IMR-90 (cell line): Measurements from ENCODE around the gene EIF4A2. TPM values are rescaled to one million over a fixed set of nuclear protein-coding genes. Genes with fewer than 3 reads are reported as not detected.

Experiments
- ATAC-seq: fragments of 200-7000 bp; cut with Tn5 transposase; 2 replicates; pipeline ENCODE4 v1.9.1; 2020; ENCODE audit warnings: low read depth, mild to moderate bottlenecking, moderate library complexity
- BruUV-seq: library from RNA; stranded (reverse); fragments of 400-500 nt; replicated peaks from 2 replicates; lab custom pipeline; 2021; lab: Mats Ljungman, UMichigan
- CTCF ChIA-PET: fragments of 300-600 bp; formaldehyde crosslinking; extraction: SDS; loops from one replicate; lab custom pipeline; 2021; ENCODE audit warnings: antibody characterized with exemption; lab: Yijun Ruan, JAX
- POLR2A ChIA-PET: fragments of 300-600 bp; sonication (Branson Sonifier 250); formaldehyde crosslinking; loops from one replicate; lab custom pipeline; 2022; ENCODE audit warnings: antibody characterized with exemption; ENCODE audit not compliant: unreplicated experiment; lab: Charles Lee
- DNase-seq: peaks from one replicate; pipeline ENCODE4 v3.0.0; 2013
- H2AFZ ChIP-seq: replicated peaks from 2 replicates; pipeline ENCODE3; 2013; ENCODE audit warnings: low read length, mild to moderate bottlenecking; ENCODE audit not compliant: poor library complexity
- H2AK5ac ChIP-seq: 2 replicates; pipeline ENCODE4 v1.6.1; 2013; ENCODE audit warnings: low read depth, low read length, inconsistent platforms
- H2AK9ac ChIP-seq: replicated peaks from 2 replicates; pipeline ENCODE3; 2013; ENCODE audit warnings: mild to moderate bottlenecking, low read depth, low read length, moderate library complexity; ENCODE audit not compliant: poor library complexity
- H2BK120ac ChIP-seq: 2 replicates; pipeline ENCODE4 v1.6.1; 2013; ENCODE audit warnings: low read depth, low read length, inconsistent platforms
- H2BK15ac ChIP-seq: 3 replicates; pipeline ENCODE4 v1.6.1; 2013; ENCODE audit warnings: low read depth, low read length, inconsistent platforms
- H2BK20ac ChIP-seq: 2 replicates; pipeline ENCODE4 v1.6.1; 2013; ENCODE audit warnings: low read depth, mild to moderate bottlenecking, inconsistent platforms, low read length, moderate library complexity
- H2BK5ac ChIP-seq: 2 replicates; pipeline ENCODE4 v1.6.1; 2013; ENCODE audit warnings: mild to moderate bottlenecking, low read depth, low read length, inconsistent platforms; ENCODE audit not compliant: poor library complexity, severe bottlenecking
- H3K14ac ChIP-seq: replicated peaks from 2 replicates; pipeline ENCODE4 v1.6.1; 2013; ENCODE audit warnings: low read depth, low read length, inconsistent platforms
- H3K18ac ChIP-seq: 2 replicates; pipeline ENCODE4 v1.6.1; 2013; ENCODE audit warnings: low read depth, low read length, control low read depth
- H3K23ac ChIP-seq: 2 replicates; pipeline ENCODE4 v1.6.1; 2013; ENCODE audit warnings: low read depth, low read length, inconsistent platforms
- H3K27ac ChIP-seq: 2 replicates; pipeline ENCODE4 v1.5.1; 2013; ENCODE audit warnings: mild to moderate bottlenecking, control low read depth, low read length; ENCODE audit not compliant: insufficient read depth
- H3K27me3 ChIP-seq: 2 replicates; pipeline ENCODE4 v1.6.1; 2013; ENCODE audit warnings: low read length; ENCODE audit not compliant: control insufficient read depth, insufficient read depth
- H3K36me3 ChIP-seq: 2 replicates; pipeline ENCODE4 v1.6.1; 2013; ENCODE audit warnings: low read length, mixed read lengths; ENCODE audit not compliant: control insufficient read depth, insufficient read depth
- H3K4ac ChIP-seq: 2 replicates; pipeline ENCODE4 v1.6.1; 2013; ENCODE audit warnings: low read depth, low read length, inconsistent platforms
- H3K4me1 ChIP-seq: 2 replicates; pipeline ENCODE4 v1.6.1; 2013; ENCODE audit warnings: low read length, mixed read lengths; ENCODE audit not compliant: control insufficient read depth, insufficient read depth
- H3K4me2 ChIP-seq: 2 replicates; pipeline ENCODE4 v1.6.1; 2013; ENCODE audit warnings: low read depth, mild to moderate bottlenecking, control low read depth, low read length, moderate library complexity
- H3K4me3 ChIP-seq: 2 replicates; pipeline ENCODE4 v1.5.1; 2013; ENCODE audit warnings: low read depth, mild to moderate bottlenecking, control low read depth, low read length, moderate library complexity; ENCODE audit not compliant: insufficient read depth
- H3K56ac ChIP-seq: 2 replicates; pipeline ENCODE4 v1.6.1; 2013; ENCODE audit warnings: low read length, inconsistent platforms; ENCODE audit not compliant: insufficient read depth; ENCODE audit errors: extremely low read depth
- H3K79me1 ChIP-seq, 2 experiments: 2 replicates each; pipeline ENCODE4 v1.6.1; 2013; ENCODE audit warnings: low read length in 2 of 2, inconsistent platforms in 1 of 2, low read depth in 1 of 2
- H3K9ac ChIP-seq: 2 replicates; pipeline ENCODE4 v1.6.1; 2013; ENCODE audit warnings: low read depth, low read length, control low read depth
- H3K9me1 ChIP-seq: 2 replicates; pipeline ENCODE4 v1.6.1; 2013; ENCODE audit warnings: low read length, inconsistent platforms; ENCODE audit not compliant: insufficient read depth
- H3K9me3 ChIP-seq: 2 replicates; pipeline ENCODE4 v1.6.1; 2013; ENCODE audit warnings: low read length; ENCODE audit not compliant: control insufficient read depth, insufficient read depth
- H4K20me1 ChIP-seq: 2 replicates; pipeline ENCODE4 v1.6.1; 2013; ENCODE audit warnings: low read length, inconsistent platforms; ENCODE audit not compliant: insufficient read depth
- H4K5ac ChIP-seq: 2 replicates; pipeline ENCODE4 v1.6.1; 2013; ENCODE audit warnings: mild to moderate bottlenecking, low read depth, low read length, control low read depth
- H4K8ac ChIP-seq, 2 experiments: 2 replicates each; pipeline ENCODE4 v1.6.1; 2013; ENCODE audit warnings: low read depth in 2 of 2, low read length in 2 of 2, control low read depth in 1 of 2, inconsistent platforms in 1 of 2
- H4K91ac ChIP-seq: 2 replicates; pipeline ENCODE4 v1.6.1; 2013; ENCODE audit warnings: low read depth, low read length, inconsistent platforms; ENCODE audit not compliant: insufficient read depth
- CHD1 ChIP-seq: IDR thresholded peaks from 2 replicates; pipeline ENCODE4 v1.6.1; 2012; ENCODE audit warnings: low read depth, low read length, improper control_type of control experiment
- MAFK ChIP-seq: IDR thresholded peaks from 2 replicates; pipeline ENCODE4 v1.6.1; 2012; ENCODE audit warnings: low read depth, low read length, improper control_type of control experiment
- MXI1 ChIP-seq: IDR thresholded peaks from 2 replicates; pipeline ENCODE4 v1.6.1; 2012; ENCODE audit warnings: low read depth, mild to moderate bottlenecking, low read length, moderate library complexity, borderline replicate concordance
- NFE2L2 ChIP-seq: fragments of 150-350 bp; IDR thresholded peaks from 2 replicates; pipeline ENCODE4 v1.6.1; 2016; ENCODE audit warnings: low read depth, mild to moderate bottlenecking, low read length
- SMC3 ChIP-seq: fragments of 150-350 bp; IDR thresholded peaks from 2 replicates; pipeline ENCODE4 v1.6.1; 2016; ENCODE audit warnings: low read depth, mild to moderate bottlenecking, antibody characterized with exemption, low read length, moderate library complexity
- USF2 ChIP-seq: fragments of 150-350 bp; IDR thresholded peaks from 2 replicates; pipeline ENCODE4 v1.6.1; 2017; ENCODE audit warnings: mild to moderate bottlenecking, antibody characterized with exemption, low read length, low read depth
- WGBS, 2 experiments: methylation state at CpG; one replicate each; pipeline versions ENCODE4 v1.1.5 to v1.1.7; 2013; ENCODE audit warnings: missing lambda C conversion rate in 2 of 2; ENCODE audit not compliant: insufficient read length in 1 of 2; ENCODE audit errors: extremely low coverage in 2 of 2; 5-methylcytosine and 5-hydroxymethylcytosine counted together
- dilution Hi-C: fragments of 300-500 bp; cut with HindIII; formaldehyde crosslinking; loops from one replicate; pipeline ENCODE4 v1.14.3; 2018; ENCODE audit warnings: low sequenced_read_pairs; ENCODE audit not compliant: unreplicated experiment
- in situ Hi-C: fragments of 300-500 bp; cut with MboI; formaldehyde crosslinking; loops from 3 replicates; pipeline ENCODE4 v1.14.3; 2019; ENCODE audit warnings: low sequenced_read_pairs, inconsistent platforms, mixed read lengths
- intact Hi-C: fragments of 100-400 bp; cut with micrococcal nuclease; formaldehyde crosslinking; loops from 2 replicates; pipeline ENCODE4 v1.10.0; 2022
- polyA plus RNA-seq, 3 experiments: library from polyadenylated mRNA; depleted of rRNA; stranded (reverse); fragments of >200 nt; gene quantifications; 2 replicates each; pipeline ENCODE4 v1.2.3, GENCODE V29; 2012; ENCODE audit warnings: low replicate concordance in 1 of 3
- total RNA-seq: library from RNA; depleted of rRNA; stranded (reverse); fragments of >200 nt; gene quantifications from 2 replicates; pipeline ENCODE4 v1.2.3, GENCODE V29; 2012

EIF4A2 gene
- total and polyA plus RNA-seq, 2 of the 4 experiments (the other 2 are of a cell fraction) = 310 to 320 TPM

DNA sequence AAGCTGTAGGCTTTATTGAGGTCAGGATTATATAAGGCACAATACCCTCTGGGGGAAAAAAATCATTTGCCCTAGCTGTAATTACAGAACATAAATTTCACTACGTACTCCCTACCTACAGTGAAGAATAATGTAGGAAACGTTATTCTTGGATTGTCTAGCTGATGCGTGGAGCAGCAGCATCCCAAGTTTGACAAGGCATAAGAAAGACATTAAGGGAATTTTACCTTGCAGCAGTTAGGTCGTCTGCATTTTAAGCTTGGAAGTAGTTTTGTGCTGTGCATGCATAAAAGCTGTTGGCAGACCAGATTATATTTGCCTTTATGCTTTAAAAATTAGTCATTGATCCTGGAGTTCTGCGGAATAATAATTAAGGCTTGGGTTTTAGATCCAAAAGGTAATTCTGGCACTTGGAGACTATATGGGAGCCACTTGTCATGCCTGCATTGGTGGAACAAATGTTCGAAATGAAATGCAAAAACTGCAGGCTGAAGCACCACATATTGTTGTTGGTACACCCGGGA lies 2.2 kb downstream of the EIF4A2 start:
- H2BK15ac ChIP-seq = no peak overlapping the region
- CTCF ChIA-PET = interaction anchor here (1.1 to 1.2 kb wide), 2 partner anchors 36 to 171 kb away, joined by 3 to 5 read pairs; no protein-coding TSS in a partner anchor

More for the DNA sequence above, 2.2 kb downstream of the EIF4A2 start:
- H4K8ac ChIP-seq = no peak overlapping the region
- peak overlapping the region; percentile 98 for H3K9ac ChIP-seq
- H2AK5ac ChIP-seq = no peak overlapping the region
- DNase-seq (no peak), ATAC-seq (no peak)
- H4K20me1 ChIP-seq = peaks cover 69% of the 10 kb centered on the region
- no peak overlapping the region for H4K91ac ChIP-seq
- peaks cover 49% of the 10 kb centered on the region for H3K36me3 ChIP-seq
- peak overlapping the region; percentile 80 for H3K4me3 ChIP-seq
- H3K9me1 ChIP-seq = no peaks in the 10 kb centered on the region
- no peaks in the 10 kb centered on the region for H3K9me3 ChIP-seq
- no peaks in the 10 kb centered on the region; the same call in 1 of the 2 replicates for H3K4me1 ChIP-seq
- no peak overlapping the region for H2BK20ac ChIP-seq
- H3K56ac ChIP-seq = peak overlapping the region; percentile 5; the same call in 1 of the 2 replicates
- no CpG with 5 or more reads among the region's 7 CpGs for WGBS, 2 experiments
- dilution Hi-C loops (no loop called here), in situ Hi-C loops (no loop called here), intact Hi-C loops (loop anchor here (10.0 kb wide), 2 partner anchors 211 to 681 kb away; partner anchors contain the start of genes DNAJB11 and ETV5)
- no peaks in the 10 kb centered on the region for H3K27me3 ChIP-seq
- POLR2A ChIA-PET = no interaction called here
- peak overlapping the region; percentile 89 for H3K23ac ChIP-seq
- H3K79me1 ChIP-seq = peaks cover 4 to 34% of the 10 kb centered on the region in 2 experiments
- no peak overlapping the region for H3K27ac ChIP-seq
- H2AK9ac ChIP-seq = no peak overlapping the region
- H2BK120ac ChIP-seq = no peak overlapping the region
- H4K5ac ChIP-seq = no peak overlapping the region
- H2BK5ac ChIP-seq = no peak overlapping the region
- H2AFZ ChIP-seq = no peak overlapping the region
- H3K4ac ChIP-seq = no peak overlapping the region
- no peak overlapping the region for H3K18ac ChIP-seq
- H3K4me2 ChIP-seq = peak overlapping the region; percentile 93
- BruUV-seq = no TSS peak
- no peak overlapping the region; the same call in none of the 2 replicates for H3K14ac ChIP-seq
- no peak for TF ChIP-seq NFE2L2
- no peak for TF ChIP-seq CHD1
- no peak for TF ChIP-seq MAFK
- no peak for TF ChIP-seq USF2
- no peak for TF ChIP-seq SMC3
- TF ChIP-seq MXI1 = no peak
